Thyroid gland (tissue), 4 donors: ENCODE data around the gene C1orf167.

Source experiments
- POLR2A ChIP-seq, 2 donors: fragments of 450-650 bp; IDR thresholded peaks; one replicate each; pipeline ENCODE4 v1.6.1; 2017; ENCODE audit warnings: antibody characterized with exemption in 2 of 2, mild to moderate bottlenecking in 2 of 2, moderate library complexity in 1 of 2
- TF ChIP-seq, protein P1 (sequence below), 6 experiments: fragments of 200-600 bp in 3 of 6; fragments of 450-650 bp in 3 of 6; sonication (generic) in 3 of 6; IDR thresholded peaks; one replicate each; pipeline ENCODE4 v1.5.1; 2016 to 2019; ENCODE audit warnings: antibody characterized with exemption in 6 of 6, mild to moderate bottlenecking in 2 of 6, inconsistent platforms in 1 of 6, moderate library complexity in 1 of 6

- TF ChIP-seq, protein P1, sequence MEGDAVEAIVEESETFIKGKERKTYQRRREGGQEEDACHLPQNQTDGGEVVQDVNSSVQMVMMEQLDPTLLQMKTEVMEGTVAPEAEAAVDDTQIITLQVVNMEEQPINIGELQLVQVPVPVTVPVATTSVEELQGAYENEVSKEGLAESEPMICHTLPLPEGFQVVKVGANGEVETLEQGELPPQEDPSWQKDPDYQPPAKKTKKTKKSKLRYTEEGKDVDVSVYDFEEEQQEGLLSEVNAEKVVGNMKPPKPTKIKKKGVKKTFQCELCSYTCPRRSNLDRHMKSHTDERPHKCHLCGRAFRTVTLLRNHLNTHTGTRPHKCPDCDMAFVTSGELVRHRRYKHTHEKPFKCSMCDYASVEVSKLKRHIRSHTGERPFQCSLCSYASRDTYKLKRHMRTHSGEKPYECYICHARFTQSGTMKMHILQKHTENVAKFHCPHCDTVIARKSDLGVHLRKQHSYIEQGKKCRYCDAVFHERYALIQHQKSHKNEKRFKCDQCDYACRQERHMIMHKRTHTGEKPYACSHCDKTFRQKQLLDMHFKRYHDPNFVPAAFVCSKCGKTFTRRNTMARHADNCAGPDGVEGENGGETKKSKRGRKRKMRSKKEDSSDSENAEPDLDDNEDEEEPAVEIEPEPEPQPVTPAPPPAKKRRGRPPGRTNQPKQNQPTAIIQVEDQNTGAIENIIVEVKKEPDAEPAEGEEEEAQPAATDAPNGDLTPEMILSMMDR (IDR thresholded peaks at IDR 0.05): no peak
- peak in 1 of 2 donors; percentile 47 for TF ChIP-seq POLR2A (IDR thresholded peaks at IDR 0.05)
Observed at GRCh38 chr1:11790880-11791715, 29.1 kb downstream of the C1orf167 start.
